Endothelial cell of umbilical vein (primary cell): ENCODE results near the gene MAMSTR. TPM values are rescaled to one million over a fixed set of nuclear protein-coding genes. Genes with fewer than 3 reads are reported as not detected.

Source experiments
- BruUV-seq: library from RNA; stranded (reverse); fragments of 400-500 nt; replicated peaks from 2 replicates; lab custom pipeline; 2021; lab: Mats Ljungman, UMichigan
- CTCF ChIA-PET: fragments of 300-600, 350-600 bp; sonication (Branson Sonifier 250); formaldehyde crosslinking; loops from one replicate; lab custom pipeline; 2021; ENCODE audit warnings: antibody characterized with exemption, inconsistent platforms; lab: Charles Lee
- POLR2A ChIA-PET: fragments of 300-600, 350-600 bp; sonication (Branson Sonifier 250); formaldehyde crosslinking; loops from one replicate; lab custom pipeline; 2021; ENCODE audit warnings: antibody characterized with exemption, inconsistent platforms; lab: Charles Lee
- DNase-seq: peaks from one replicate; pipeline ENCODE4 v3.0.0-alpha.2; 2011; ENCODE audit warnings: low read depth, low spot score
- FAIRE-seq: peaks from 2 replicates; lab custom pipeline; 2011; peaks lifted over from hg19 to GRCh38; lab: Jason Lieb, UNC
- H2AFZ ChIP-seq: 2 replicates; pipeline ENCODE4 v1.6.0; 2012; ENCODE audit warnings: low read depth, low read length, control low read depth, inconsistent platforms
- H3K27ac ChIP-seq: 2 replicates; pipeline ENCODE4 v1.5.1; 2011; ENCODE audit warnings: low read depth, mild to moderate bottlenecking, control low read depth, low read length, moderate library complexity; ENCODE audit not compliant: insufficient read depth
- H3K27me3 ChIP-seq, 2 experiments: 2 replicates each; pipeline versions ENCODE4 v1.6.0 to v1.6.1; 2011; ENCODE audit warnings: low read length in 2 of 2, mixed read lengths in 1 of 2; ENCODE audit not compliant: control insufficient read depth in 2 of 2, insufficient read depth in 2 of 2
- H3K36me3 ChIP-seq, 2 experiments: 2 replicates in 1 of 2; 3 replicates in 1 of 2; pipeline ENCODE4 v1.5.1; 2011; ENCODE audit warnings: low read length in 2 of 2, mild to moderate bottlenecking in 1 of 2, moderate library complexity in 1 of 2; ENCODE audit not compliant: control insufficient read depth in 2 of 2, insufficient read depth in 2 of 2; ENCODE audit errors: extremely low read depth in 1 of 2
- H3K4me1 ChIP-seq: 3 replicates; pipeline ENCODE4 v1.5.1; 2011; ENCODE audit warnings: mild to moderate bottlenecking, low read length; ENCODE audit not compliant: control insufficient read depth, insufficient read depth; ENCODE audit errors: extremely low read depth
- H3K4me2 ChIP-seq: 2 replicates; pipeline ENCODE4 v1.6.1; 2011; ENCODE audit warnings: low read length, control low read depth, mixed read lengths; ENCODE audit not compliant: insufficient read depth
- H3K4me3 ChIP-seq, 3 experiments: fragments of 200-600 bp in 1 of 3; sonication (generic), shearing (Covaris generic) in 1 of 3; replicated peaks in 1 of 3; 2 replicates each; pipeline ENCODE4 v1.5.1; 2011 to 2016; ENCODE audit warnings: control low read depth in 3 of 3, low read length in 3 of 3, mild to moderate bottlenecking in 2 of 3, inconsistent platforms in 1 of 3, low read depth in 1 of 3, moderate library complexity in 1 of 3; ENCODE audit not compliant: insufficient read depth in 1 of 3
- H3K79me2 ChIP-seq: 2 replicates; pipeline ENCODE4 v1.6.0; 2012; ENCODE audit warnings: low read length, inconsistent platforms; ENCODE audit not compliant: control insufficient read depth, insufficient read depth
- H3K9ac ChIP-seq: replicated peaks from 2 replicates; pipeline ENCODE3; 2011; ENCODE audit warnings: low read length, control low read depth; ENCODE audit not compliant: insufficient read depth; ENCODE audit errors: extremely low read depth
- H3K9me1 ChIP-seq: replicated peaks from 3 replicates; pipeline ENCODE4 v1.6.0; 2011; ENCODE audit warnings: mild to moderate bottlenecking, low read length; ENCODE audit not compliant: control insufficient read depth, insufficient read depth; ENCODE audit errors: extremely low read depth
- H3K9me3 ChIP-seq: replicated peaks from 2 replicates; pipeline ENCODE4 v1.5.1; 2012; ENCODE audit warnings: low read length, inconsistent platforms; ENCODE audit not compliant: control insufficient read depth, insufficient read depth
- H4K20me1 ChIP-seq: replicated peaks from 2 replicates; pipeline ENCODE3; 2011; ENCODE audit warnings: mild to moderate bottlenecking, low read length; ENCODE audit not compliant: control insufficient read depth, insufficient read depth; ENCODE audit errors: extremely low read depth
- EZH2 ChIP-seq: IDR thresholded peaks from 2 replicates; pipeline ENCODE4 v1.6.1; 2012; ENCODE audit warnings: borderline replicate concordance, low read depth, mild to moderate bottlenecking, moderate library complexity, low read length, inconsistent platforms; ENCODE audit not compliant: severe bottlenecking
- GATA2 ChIP-seq: IDR thresholded peaks from 2 replicates; pipeline ENCODE4 v1.7.0; 2011; ENCODE audit warnings: low read depth, mild to moderate bottlenecking, moderate library complexity, mixed read lengths, low read length; ENCODE audit not compliant: insufficient read length, insufficient read depth
- POLR2A ChIP-seq: IDR thresholded peaks from 2 replicates; pipeline ENCODE4 v1.6.1; 2012; ENCODE audit warnings: low read depth, mild to moderate bottlenecking, control low read depth, low read length
- POLR2AphosphoS5 ChIP-seq: IDR thresholded peaks from 2 replicates; pipeline ENCODE4 v1.6.1; 2012; ENCODE audit warnings: low read depth, mild to moderate bottlenecking, control low read depth, low read length, moderate library complexity; ENCODE audit not compliant: insufficient read depth
- dilution Hi-C: fragments of 300-500 bp; cut with MboI; formaldehyde crosslinking; loops from one replicate; pipeline ENCODE4 v1.15.0; 2019; ENCODE audit warnings: low sequenced_read_pairs; ENCODE audit not compliant: extremely low pct_ligation_motif_present
- intact Hi-C: fragments of 100-400 bp; cut with micrococcal nuclease; formaldehyde crosslinking; loops from one replicate; pipeline ENCODE4 v1.10.0; 2022
- polyA plus RNA-seq, 4 experiments: library from polyadenylated mRNA; depleted of rRNA in 3 of 4; stranded (reverse) in 3 of 4; unstranded in 1 of 4; fragments of >200 nt; gene quantifications; 2 replicates each; pipeline versions ENCODE4 v1.2.1 to v1.2.3, GENCODE V29; 2011 to 2012; ENCODE audit warnings: missing spikeins in 1 of 4
- total RNA-seq: library from RNA; stranded (reverse); gene quantifications from 2 replicates; pipeline ENCODE4 v1.2.3, GENCODE V29; 2021

Gene MAMSTR
- total and polyA plus RNA-seq, 2 donors (not counting 3 experiments of a cell fraction or from before 2014, with no cell fraction given) = 0.57 to 0.84 TPM

DNA sequence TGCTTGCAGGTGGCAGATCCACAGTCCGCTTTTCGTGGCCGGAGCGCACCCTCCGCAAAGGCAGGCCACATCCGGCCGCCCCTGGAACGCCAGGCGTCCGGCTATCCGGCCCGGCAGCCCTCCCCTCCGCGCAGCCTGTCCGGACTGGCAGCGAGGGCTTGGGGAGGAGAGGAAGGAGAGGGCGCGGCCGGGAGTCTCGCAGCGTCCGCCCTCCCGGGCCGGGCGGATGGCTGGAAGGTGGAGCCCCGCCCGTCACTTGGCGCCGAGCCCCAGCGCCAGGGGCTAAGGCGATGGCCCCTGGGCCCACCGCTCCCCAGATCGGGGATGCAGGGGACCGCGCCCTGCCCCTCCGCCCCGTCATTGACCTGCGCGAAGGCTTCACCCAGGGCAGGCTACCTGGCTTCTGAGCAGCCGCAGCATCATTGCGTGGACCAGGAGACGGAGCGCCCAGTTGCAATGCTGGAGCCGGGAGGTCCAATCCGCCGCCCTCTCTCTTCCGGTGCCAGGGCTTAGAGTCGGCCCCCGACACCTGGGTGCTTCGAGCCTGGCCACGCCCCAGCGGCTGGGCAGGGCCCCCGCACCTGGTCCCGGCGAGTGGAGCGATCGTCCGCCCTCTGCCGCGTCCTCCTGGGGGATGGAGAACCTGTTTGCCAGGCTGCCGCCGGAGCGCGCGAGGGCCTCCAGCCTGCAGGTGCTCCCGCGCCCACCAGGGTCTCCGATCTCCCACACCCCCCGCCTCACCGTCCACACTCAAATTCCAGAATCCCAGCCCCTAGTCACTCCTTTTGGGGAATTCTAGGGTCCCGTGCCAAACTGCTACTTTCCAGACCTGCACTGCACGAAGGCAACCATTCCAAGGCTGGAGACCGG, 33.2 kb upstream of the MAMSTR start, which contains the start of gene FUT1:
FUT1 (minus strand) TSS at position 146 of the 870 bp plus-strand sequence. CDS start 1,360 bp downstream, outside the sequence.
- Histone ChIP-seq H2AFZ (peak within 1 kb of the TSS; percentile 96), H3K4me2 (peak within 1 kb of the TSS; percentile 90), H3K36me3 (peaks cover 0 to 3% of the 10 kb centered on the region in 2 experiments), H3K27me3 (no peaks in the 10 kb centered on the region), H4K20me1 (no peaks in the 10 kb centered on the region), H3K79me2 (peaks cover 23% of the 10 kb centered on the region), H3K27ac (peak within 1 kb of the TSS; percentile 5), H3K9me3 (no peaks in the 10 kb centered on the region), H3K4me3 (peak within 1 kb of the TSS; percentile 56 to 81 (median 65)), H3K9ac (peak within 1 kb of the TSS; percentile 60), H3K9me1 (no peaks in the 10 kb centered on the region), H3K4me1 (peaks cover 11% of the 10 kb centered on the region)
- CTCF ChIA-PET = interaction anchor here (1.6 kb wide), 2 partner anchors 14 to 77 kb away, joined by 6 to 12 read pairs; no protein-coding TSS in a partner anchor
- DNase-seq (no peak), FAIRE-seq (peak; percentile 68)
- POLR2A ChIA-PET = no interaction called here
- dilution Hi-C loops = no loop called here
- no TSS peak for BruUV-seq
- TF ChIP-seq EZH2 (no peak), POLR2A (peak; percentile 81), GATA2 (no peak), POLR2AphosphoS5 (peak; percentile 95)
- intact Hi-C loops = loop anchor here (1.0 kb wide), 1 partner anchor 8 kb away; no protein-coding TSS in a partner anchor
